Esophagus squamous epithelium (tissue), 4 donors: ENCODE results near the gene NCS1.

Source experiments
- POLR2A ChIP-seq, 4 donors: fragments of 450-650 bp; IDR thresholded peaks; one replicate each; pipeline ENCODE4 v1.6.1; 2017; ENCODE audit warnings: antibody characterized with exemption in 4 of 4, mild to moderate bottlenecking in 4 of 4, moderate library complexity in 3 of 4
- TF ChIP-seq, protein P1 (sequence below), 6 experiments: fragments of 450-650 bp in 4 of 6; fragments of 200-600 bp in 2 of 6; sonication (generic) in 2 of 6; IDR thresholded peaks; one replicate each; pipeline ENCODE4 v1.5.1; 2016 to 2019; ENCODE audit warnings: antibody characterized with exemption in 6 of 6, mild to moderate bottlenecking in 4 of 6, moderate library complexity in 4 of 6

DNA sequence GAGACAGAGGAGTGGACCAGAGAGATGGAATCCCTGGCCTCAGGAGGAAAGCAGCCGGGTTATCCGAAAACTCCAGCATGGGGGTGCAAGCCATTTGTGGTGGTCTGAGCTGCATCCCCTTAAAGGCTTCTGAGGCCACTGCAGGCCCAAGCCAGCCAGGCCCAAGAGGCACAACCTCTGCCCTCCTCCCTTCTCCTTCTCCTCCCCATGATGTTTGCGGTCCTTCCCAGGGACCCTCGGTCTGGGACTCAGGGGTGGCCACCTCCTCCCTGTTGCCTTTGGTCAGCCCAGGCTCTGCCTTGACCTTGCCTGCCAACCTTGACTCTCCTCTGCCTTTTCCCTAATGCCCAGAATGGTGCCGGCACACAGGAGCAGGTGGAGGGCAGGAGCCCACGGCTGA is 4.6 kb downstream of the NCS1 start:
- no peak for TF ChIP-seq POLR2A (IDR thresholded peaks at IDR 0.05)
- TF ChIP-seq, protein P1, sequence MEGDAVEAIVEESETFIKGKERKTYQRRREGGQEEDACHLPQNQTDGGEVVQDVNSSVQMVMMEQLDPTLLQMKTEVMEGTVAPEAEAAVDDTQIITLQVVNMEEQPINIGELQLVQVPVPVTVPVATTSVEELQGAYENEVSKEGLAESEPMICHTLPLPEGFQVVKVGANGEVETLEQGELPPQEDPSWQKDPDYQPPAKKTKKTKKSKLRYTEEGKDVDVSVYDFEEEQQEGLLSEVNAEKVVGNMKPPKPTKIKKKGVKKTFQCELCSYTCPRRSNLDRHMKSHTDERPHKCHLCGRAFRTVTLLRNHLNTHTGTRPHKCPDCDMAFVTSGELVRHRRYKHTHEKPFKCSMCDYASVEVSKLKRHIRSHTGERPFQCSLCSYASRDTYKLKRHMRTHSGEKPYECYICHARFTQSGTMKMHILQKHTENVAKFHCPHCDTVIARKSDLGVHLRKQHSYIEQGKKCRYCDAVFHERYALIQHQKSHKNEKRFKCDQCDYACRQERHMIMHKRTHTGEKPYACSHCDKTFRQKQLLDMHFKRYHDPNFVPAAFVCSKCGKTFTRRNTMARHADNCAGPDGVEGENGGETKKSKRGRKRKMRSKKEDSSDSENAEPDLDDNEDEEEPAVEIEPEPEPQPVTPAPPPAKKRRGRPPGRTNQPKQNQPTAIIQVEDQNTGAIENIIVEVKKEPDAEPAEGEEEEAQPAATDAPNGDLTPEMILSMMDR (IDR thresholded peaks at IDR 0.05): no peak
